SKM-1 treated with dmso at 0.1 percent for 144 hours (cell line): ENCODE results near the gene PHAF1.

Experiments
- DNase-seq: peaks from one replicate; lab custom pipeline; 2025; ENCODE audit not compliant: unreplicated experiment; lab: John Stamatoyannopoulos, UW

Gene PHAF1

GRCh38 chr16:67109407-67110135 is at the start of gene PHAF1:
PHAF1 (plus strand) TSS chr16:67109941; CDS start chr16:67110176, 235 bp downstream.
- DNase-seq = peak; percentile 84

GRCh38 chr16:67063008-67063407 is 46.7 kb upstream of the PHAF1 start:
- DNase-seq = no peak

- DNase-seq = no peak
Observed at GRCh38 chr16:67068212-67068753, 41.5 kb upstream of the PHAF1 start.

- no peak for DNase-seq
Observed at GRCh38 chr16:67071476-67072048, 38.2 kb upstream of the PHAF1 start.

GRCh38 chr16:67075331-67075730 is 34.4 kb upstream of the PHAF1 start:
- no peak for DNase-seq

- DNase-seq = no peak
Observed at GRCh38 chr16:67077871-67078270, 31.9 kb upstream of the PHAF1 start.

GRCh38 chr16:67082100-67082499 is 27.6 kb upstream of the PHAF1 start:
- no peak for DNase-seq

- no peak for DNase-seq
Observed at GRCh38 chr16:67082891-67083290, 26.9 kb upstream of the PHAF1 start.

- DNase-seq = no peak
Observed at GRCh38 chr16:67084345-67085028, 25.3 kb upstream of the PHAF1 start.

- no peak for DNase-seq
Observed at GRCh38 chr16:67086822-67087221, 22.9 kb upstream of the PHAF1 start.

- DNase-seq = no peak
Observed at GRCh38 chr16:67087291-67087690, 22.4 kb upstream of the PHAF1 start.

- DNase-seq = no peak
Observed at GRCh38 chr16:67087803-67088202, 21.9 kb upstream of the PHAF1 start.

- DNase-seq = no peak
Observed at GRCh38 chr16:67088551-67088950, 21.2 kb upstream of the PHAF1 start.

- DNase-seq = no peak
Observed at GRCh38 chr16:67089101-67089500, 20.6 kb upstream of the PHAF1 start.

GRCh38 chr16:67091906-67092566 is 17.7 kb upstream of the PHAF1 start:
- no peak for DNase-seq

GRCh38 chr16:67093098-67093726 is 16.5 kb upstream of the PHAF1 start:
- no peak for DNase-seq

- no peak for DNase-seq
Observed at GRCh38 chr16:67098599-67098998, 11.1 kb upstream of the PHAF1 start.

GRCh38 chr16:67100569-67101310 is 9.0 kb upstream of the PHAF1 start:
- DNase-seq = no peak

- no peak for DNase-seq
Observed at GRCh38 chr16:67101311-67102082, 8.2 kb upstream of the PHAF1 start.

GRCh38 chr16:67104061-67104460 is 5.7 kb upstream of the PHAF1 start:
- DNase-seq = peak; percentile 11
